Activated T-helper 2 cell treated with anti-CD3 and anti-CD28 coated beads, Interferon-gamma antibody, Interleukin-2, Interleukin-4, amounts not matched to agents 10 μg/mL and 5 μg/mL and 100 μg/mL, durations not matched to agents 14 hours and 24 hours and 36 hours (primary cell): ENCODE measurements around the gene OARD1. TPM values are rescaled to one million over a fixed set of nuclear protein-coding genes. Genes with fewer than 3 reads are reported as not detected.
"Not testable (repeated sequence)": the region's sequence is repeated elsewhere in the genome, so short reads cannot be mapped to it uniquely, and the experiment has no call there.

Experiments used
- DNase-seq: peaks from one replicate; pipeline ENCODE4 v3.0.0; 2021; ENCODE audit warnings: low spot score
- H3K27ac Mint-ChIP-seq: one replicate; pipeline ENCODE4 v1.8.0; 2021; ENCODE audit warnings: mixed read lengths
- H3K27me3 Mint-ChIP-seq: one replicate; pipeline ENCODE4 v1.8.0; 2021; ENCODE audit warnings: low read depth, mixed read lengths
- H3K36me3 Mint-ChIP-seq: one replicate; pipeline ENCODE4 v1.8.0; 2021; ENCODE audit warnings: low read depth, mixed read lengths
- H3K4me1 Mint-ChIP-seq: one replicate; pipeline ENCODE4 v1.8.0; 2021; ENCODE audit warnings: low read depth, mixed read lengths
- H3K4me3 Mint-ChIP-seq: one replicate; pipeline ENCODE4 v1.8.0; 2021; ENCODE audit warnings: low read depth, mild to moderate bottlenecking, moderate library complexity, mixed read lengths
- H3K9me3 Mint-ChIP-seq: one replicate; pipeline ENCODE4 v1.8.0; 2021; ENCODE audit warnings: mixed read lengths
- intact Hi-C: fragments of 100-400 bp; cut with micrococcal nuclease; formaldehyde crosslinking; loops from one replicate; pipeline ENCODE4 v1.15.1; 2023
- total RNA-seq: library from RNA; stranded (reverse); gene quantifications from 2 replicates; pipeline ENCODE4 v1.2.3, GENCODE V29; 2022

OARD1 gene
- total RNA-seq = 28.0 and 33.7 TPM in 2 replicates

- peak; percentile 100 for DNase-seq
- H3K9me3 Mint-ChIP-seq = no peaks in the 10 kb centered on the region
- H3K36me3 Mint-ChIP-seq = peaks cover 58% of the 10 kb centered on the region
- H3K27me3 Mint-ChIP-seq = no peaks in the 10 kb centered on the region
- H3K27ac Mint-ChIP-seq = peak within 1 kb of the TSS; percentile 99
- intact Hi-C loops = loop anchor here (1.0 to 10.0 kb wide), 7 partner anchors 44 to 1957 kb away; partner anchors contain the start of genes BYSL, MED20, SAYSD1 and TFEB
- peak within 1 kb of the TSS; percentile 96 for H3K4me3 Mint-ChIP-seq
- H3K4me1 Mint-ChIP-seq = peaks cover 59% of the 10 kb centered on the region
These were observed at the start of gene OARD1 for GRCh38 chr6:41071923-41072835. TSS of gene OARD1 (minus strand) at chr6:41072356. CDS start at chr6:41071634, 722 bp downstream.

- no peak for DNase-seq
- Mint-ChIP-seq H3K4me1 (no peaks in the 10 kb centered on the region), H3K36me3 (no peaks in the 10 kb centered on the region), H3K4me3 (no peak overlapping the region), H3K9me3 (no peaks in the 10 kb centered on the region), H3K27ac (no peak overlapping the region), H3K27me3 (no peaks in the 10 kb centered on the region)
- intact Hi-C loops = no loop called here
These were observed 47.9 kb upstream of the OARD1 start for GRCh38 chr6:41120058-41120457.

GRCh38 chr6:41119508-41119907 is 47.4 kb upstream of the OARD1 start:
- no peak overlapping the region for H3K27ac Mint-ChIP-seq
- no peak overlapping the region for H3K4me3 Mint-ChIP-seq
- H3K36me3 Mint-ChIP-seq = no peaks in the 10 kb centered on the region
- no peaks in the 10 kb centered on the region for H3K9me3 Mint-ChIP-seq
- no peak for DNase-seq
- H3K27me3 Mint-ChIP-seq = no peaks in the 10 kb centered on the region
- intact Hi-C loops = no loop called here
- no peaks in the 10 kb centered on the region for H3K4me1 Mint-ChIP-seq

- intact Hi-C loops, H3K27me3 Mint-ChIP-seq, H3K4me3 Mint-ChIP-seq, H3K9me3 Mint-ChIP-seq, H3K4me1 Mint-ChIP-seq, H3K27ac Mint-ChIP-seq, H3K36me3 Mint-ChIP-seq, DNase-seq: not testable (repeated sequence)
These were observed 42.9 kb upstream of the OARD1 start for GRCh38 chr6:41115027-41115426.

- Mint-ChIP-seq H3K4me3 (no peak overlapping the region), H3K27ac (no peak overlapping the region), H3K4me1 (no peaks in the 10 kb centered on the region), H3K27me3 (no peaks in the 10 kb centered on the region), H3K36me3 (no peaks in the 10 kb centered on the region), H3K9me3 (no peaks in the 10 kb centered on the region)
- no peak for DNase-seq
- intact Hi-C loops = no loop called here
These were observed 38.9 kb upstream of the OARD1 start for GRCh38 chr6:41111017-41111416.

GRCh38 chr6:41103847-41104246 is 31.7 kb upstream of the OARD1 start:
- no peak overlapping the region for H3K27ac Mint-ChIP-seq
- H3K27me3 Mint-ChIP-seq = no peaks in the 10 kb centered on the region
- H3K4me3 Mint-ChIP-seq = no peak overlapping the region

GRCh38 chr6:41100871-41101287 is 28.7 kb upstream of the OARD1 start:
- DNase-seq = no peak
- intact Hi-C loops = loop anchor here (5.0 kb wide), 1 partner anchor 216 kb away; no protein-coding TSS in a partner anchor
- H3K27ac Mint-ChIP-seq = no peak overlapping the region
- H3K4me1 Mint-ChIP-seq = peaks cover 12% of the 10 kb centered on the region
- peaks cover 59% of the 10 kb centered on the region for H3K36me3 Mint-ChIP-seq
- H3K9me3 Mint-ChIP-seq = no peaks in the 10 kb centered on the region
- no peak overlapping the region for H3K4me3 Mint-ChIP-seq
- H3K27me3 Mint-ChIP-seq = no peaks in the 10 kb centered on the region

More at GRCh38 chr6:41103847-41104246, 31.7 kb upstream of the OARD1 start:
- DNase-seq = no peak
- intact Hi-C loops = loop anchor here (5.0 kb wide), 1 partner anchor 213 kb away; no protein-coding TSS in a partner anchor
- Mint-ChIP-seq H3K9me3 (no peaks in the 10 kb centered on the region), H3K4me1 (peaks cover 12% of the 10 kb centered on the region), H3K36me3 (peaks cover 30% of the 10 kb centered on the region)

GRCh38 chr6:41098366-41098765 is 26.2 kb upstream of the OARD1 start:
- H3K4me1 Mint-ChIP-seq = peaks cover 14% of the 10 kb centered on the region
- DNase-seq = no peak
- no peaks in the 10 kb centered on the region for H3K27me3 Mint-ChIP-seq
- H3K27ac Mint-ChIP-seq = no peak overlapping the region
- no peaks in the 10 kb centered on the region for H3K9me3 Mint-ChIP-seq
- intact Hi-C loops = no loop called here
- no peak overlapping the region for H3K4me3 Mint-ChIP-seq
- peaks cover 72% of the 10 kb centered on the region for H3K36me3 Mint-ChIP-seq

- Mint-ChIP-seq H3K9me3 (no peaks in the 10 kb centered on the region), H3K36me3 (peaks cover 77% of the 10 kb centered on the region), H3K4me1 (peaks cover 14% of the 10 kb centered on the region), H3K27ac (no peak overlapping the region), H3K4me3 (no peak overlapping the region), H3K27me3 (no peaks in the 10 kb centered on the region)
- intact Hi-C loops = no loop called here
- no peak for DNase-seq
These were observed 25.4 kb upstream of the OARD1 start for GRCh38 chr6:41097467-41098090.

- Mint-ChIP-seq H3K36me3 (peaks cover 78% of the 10 kb centered on the region), H3K27ac (no peak overlapping the region), H3K9me3 (no peaks in the 10 kb centered on the region), H3K27me3 (no peaks in the 10 kb centered on the region), H3K4me1 (peaks cover 4% of the 10 kb centered on the region), H3K4me3 (no peak overlapping the region)
- no peak for DNase-seq
- intact Hi-C loops = no loop called here
These were observed 21.6 kb upstream of the OARD1 start for GRCh38 chr6:41093729-41094128.

GRCh38 chr6:41092421-41093140 is 20.4 kb upstream of the OARD1 start:
- peaks cover 74% of the 10 kb centered on the region for H3K36me3 Mint-ChIP-seq
- no peak overlapping the region for H3K27ac Mint-ChIP-seq
- DNase-seq = no peak
- intact Hi-C loops = loop anchor here (1.0 kb wide), 1 partner anchor 90 kb away; no protein-coding TSS in a partner anchor
- peaks cover 4% of the 10 kb centered on the region for H3K4me1 Mint-ChIP-seq
- H3K27me3 Mint-ChIP-seq = no peaks in the 10 kb centered on the region
- no peak overlapping the region for H3K4me3 Mint-ChIP-seq
- H3K9me3 Mint-ChIP-seq = no peaks in the 10 kb centered on the region

GRCh38 chr6:41090841-41091761 is 18.9 kb upstream of the OARD1 start:
- Mint-ChIP-seq H3K4me1 (peaks cover 4% of the 10 kb centered on the region), H3K9me3 (no peaks in the 10 kb centered on the region), H3K4me3 (no peak overlapping the region), H3K27ac (no peak overlapping the region), H3K27me3 (no peaks in the 10 kb centered on the region), H3K36me3 (peaks cover 72% of the 10 kb centered on the region)
- no peak for DNase-seq
- intact Hi-C loops = no loop called here
